Spleen (tissue), 11 donors: ENCODE measurements around the gene NUB1. TPM values are rescaled to one million over a fixed set of nuclear protein-coding genes. Genes with fewer than 3 reads are reported as not detected.

Experiments
- DNase-seq: peaks from one replicate; pipeline ENCODE4 v3.0.0-alpha.2; 2020
- H3K27ac ChIP-seq, 8 donors: fragments of 200-600 bp; sonication (generic) in 7 of 8; 1 replicate in 4 of 8; 2 replicates in 4 of 8; pipeline versions ENCODE4 v1.5.0 to v1.8.0; 2016 to 2021; ENCODE audit warnings: inconsistent platforms in 4 of 8, mild to moderate bottlenecking in 4 of 8, moderate library complexity in 1 of 8
- H3K27me3 ChIP-seq, 7 donors: fragments of 200-600 bp; sonication (generic) in 6 of 7; replicated peaks in 1 of 7; 1 replicate in 4 of 7; 2 replicates in 3 of 7; pipeline versions ENCODE4 v1.5.0 to v1.8.0; 2016 to 2021; ENCODE audit warnings: inconsistent platforms in 3 of 7, mild to moderate bottlenecking in 1 of 7
- H3K36me3 ChIP-seq, 6 donors: fragments of 200-600 bp; sonication (generic) in 5 of 6; 1 replicate in 4 of 6; 2 replicates in 2 of 6; pipeline versions ENCODE4 v1.5.0 to v1.8.0; 2016 to 2021; ENCODE audit warnings: inconsistent platforms in 2 of 6
- H3K4me1 ChIP-seq, 6 donors: fragments of 200-600 bp; sonication (generic) in 5 of 6; 1 replicate in 3 of 6; 2 replicates in 3 of 6; pipeline versions ENCODE4 v1.5.0 to v1.8.0; 2016 to 2021; ENCODE audit warnings: inconsistent platforms in 3 of 6
- H3K4me3 ChIP-seq, 8 donors: fragments of 200-600 bp; sonication (generic) in 7 of 8; 1 replicate in 4 of 8; 2 replicates in 4 of 8; pipeline versions ENCODE4 v1.5.0 to v1.8.0; 2016 to 2021; ENCODE audit warnings: inconsistent platforms in 4 of 8, mild to moderate bottlenecking in 4 of 8, moderate library complexity in 2 of 8
- H3K9me3 ChIP-seq, 8 donors: fragments of 200-600 bp; sonication (generic) in 7 of 8; 1 replicate in 4 of 8; 2 replicates in 4 of 8; pipeline versions ENCODE4 v1.5.0 to v1.8.0; 2016 to 2021; ENCODE audit warnings: inconsistent platforms in 4 of 8
- POLR2A ChIP-seq, 3 donors: fragments of 450-650 bp; IDR thresholded peaks; one replicate each; pipeline ENCODE4 v1.5.1; 2017; ENCODE audit warnings: antibody characterized with exemption in 3 of 3, mild to moderate bottlenecking in 1 of 3
- POLR2AphosphoS5 ChIP-seq, 3 donors: sonication (generic); formaldehyde crosslinking; IDR thresholded peaks; one replicate each; pipeline ENCODE4 v1.5.1; 2017; ENCODE audit warnings: antibody characterized with exemption in 3 of 3
- WGBS, 5 donors: extraction: QIAGEN DNeasy Blood & Tissue Kit in 3 of 5; methylation state at CpG; one replicate each; pipeline versions ENCODE4 v1.1.5 to v1.1.7; 2013 to 2018; 5-methylcytosine and 5-hydroxymethylcytosine counted together
- intact Hi-C: fragments of 100-400 bp; cut with DNase I; formaldehyde crosslinking; loops from one replicate; pipeline ENCODE4 v1.15.0; 2023; ENCODE audit warnings: low total_unique reads
- polyA plus RNA-seq, 3 donors: library from polyadenylated mRNA; stranded (reverse); fragments of 200-250 nt; gene quantifications; one replicate each; pipeline ENCODE4 v1.2.1, GENCODE V29; 2013
- total RNA-seq, 7 donors: library from RNA; depleted of rRNA in 3 of 7; stranded (reverse); fragments of >200 nt in 3 of 7; fragmentation: NEBNext Ultra II Directional in 4 of 7; extraction: Animal tissue kit (Norgen Biotek cat#: 25700) in 4 of 7; gene quantifications; one replicate each; pipeline versions ENCODE4 v1.1.0 to v1.2.1, GENCODE V29; 2016 to 2021
- TF ChIP-seq, protein P1 (sequence below), 11 experiments: fragments of 200-600 bp in 7 of 11; fragments of 450-650 bp in 4 of 11; sonication (generic) in 4 of 11; IDR thresholded peaks in 8 of 11; conservative IDR thresholded peaks in 3 of 11; 1 replicate in 7 of 11; 2 replicates in 4 of 11; pipeline versions ENCODE4 v1.4.0 to v1.8.0; 2016 to 2021; ENCODE audit warnings: antibody characterized with exemption in 11 of 11, inconsistent platforms in 4 of 11, mild to moderate bottlenecking in 1 of 11
- donor health status: healthy with polysubstance abuse.
- donor health status: DM: no; HTN: no; CAD: no; lungs with moderate emphysema.
- donor health status: DM: no; HTN: no; CAD: no.
- donor health status: Bipolar disorder and iron deficiency.
- donor health status: healthy.
- donor health status: DM: no; HTN: no; CAD: no.
- donor health status: DM: yes; HTN: yes; CAD: no.

NUB1 gene
- total and polyA plus RNA-seq, 10 donors, result 25.2 to 80.9 (median 64.5) TPM

DNA sequence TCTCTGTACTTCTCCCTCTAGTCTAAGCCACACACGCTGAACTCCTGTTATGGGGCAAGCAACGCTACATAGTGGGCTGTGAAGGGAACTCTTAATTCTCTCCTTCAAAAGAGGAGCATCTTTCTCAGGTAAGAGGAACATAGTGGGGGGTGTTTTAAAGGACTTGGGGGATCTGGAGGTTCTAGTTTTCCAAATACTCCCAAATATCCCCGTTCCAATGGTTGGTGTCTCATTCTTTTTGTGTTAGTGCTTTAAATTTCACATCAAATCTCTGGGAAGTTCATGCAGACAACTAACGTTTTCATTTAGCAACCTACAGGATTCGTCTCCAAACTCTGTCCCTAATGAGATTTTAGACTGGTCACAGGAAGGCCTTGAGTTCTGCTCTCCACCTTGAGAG lies 80.6 kb downstream of the NUB1 start:
- Histone ChIP-seq H3K36me3 (no peaks in the 10 kb centered on the region), H3K4me1 (peaks cover 0 to 18% (median 3%) of the 10 kb centered on the region in 6 donors), H3K27me3 (peaks cover 0 to 5% (median 0%) of the 10 kb centered on the region in 7 donors), H3K9me3 (peaks cover 0 to 45% (median 26%) of the 10 kb centered on the region in 8 donors), H3K27ac (no peak overlapping the region), H3K4me3 (no peak overlapping the region)
- no peak for DNase-seq
- WGBS, 5 donors, result 84 to 92% (median 87%) methylated on average over 5 of the region's 5 CpGs
- intact Hi-C loops, result no loop called here
- TF ChIP-seq POLR2AphosphoS5 (IDR thresholded peaks at IDR 0.05), result no peak
- TF ChIP-seq, protein P1, sequence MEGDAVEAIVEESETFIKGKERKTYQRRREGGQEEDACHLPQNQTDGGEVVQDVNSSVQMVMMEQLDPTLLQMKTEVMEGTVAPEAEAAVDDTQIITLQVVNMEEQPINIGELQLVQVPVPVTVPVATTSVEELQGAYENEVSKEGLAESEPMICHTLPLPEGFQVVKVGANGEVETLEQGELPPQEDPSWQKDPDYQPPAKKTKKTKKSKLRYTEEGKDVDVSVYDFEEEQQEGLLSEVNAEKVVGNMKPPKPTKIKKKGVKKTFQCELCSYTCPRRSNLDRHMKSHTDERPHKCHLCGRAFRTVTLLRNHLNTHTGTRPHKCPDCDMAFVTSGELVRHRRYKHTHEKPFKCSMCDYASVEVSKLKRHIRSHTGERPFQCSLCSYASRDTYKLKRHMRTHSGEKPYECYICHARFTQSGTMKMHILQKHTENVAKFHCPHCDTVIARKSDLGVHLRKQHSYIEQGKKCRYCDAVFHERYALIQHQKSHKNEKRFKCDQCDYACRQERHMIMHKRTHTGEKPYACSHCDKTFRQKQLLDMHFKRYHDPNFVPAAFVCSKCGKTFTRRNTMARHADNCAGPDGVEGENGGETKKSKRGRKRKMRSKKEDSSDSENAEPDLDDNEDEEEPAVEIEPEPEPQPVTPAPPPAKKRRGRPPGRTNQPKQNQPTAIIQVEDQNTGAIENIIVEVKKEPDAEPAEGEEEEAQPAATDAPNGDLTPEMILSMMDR (IDR thresholded peaks at IDR 0.05 in 8 of 11, conservative IDR thresholded peaks at IDR 0.05 in 3 of 11), result no peak
- no peak for TF ChIP-seq POLR2A (IDR thresholded peaks at IDR 0.05)

DNA sequence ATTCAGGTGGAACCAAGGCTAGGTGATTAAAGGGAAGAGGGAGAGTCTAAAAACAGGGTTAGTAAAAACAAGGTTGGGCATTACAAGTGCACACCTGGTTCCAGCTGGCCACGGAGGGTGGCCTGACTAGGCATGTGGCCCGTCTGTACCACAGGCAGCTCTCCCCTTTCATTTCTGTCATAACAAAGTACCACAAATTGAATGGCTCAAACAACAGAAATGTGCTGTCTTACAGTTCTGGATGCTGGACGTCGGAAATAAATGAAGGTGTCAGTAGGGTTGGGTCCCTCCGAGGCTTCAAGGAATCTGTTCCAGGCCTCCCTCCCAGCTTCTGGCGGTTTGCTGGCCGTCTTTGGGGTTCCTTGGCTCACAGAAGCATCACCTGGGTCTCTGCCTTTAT lies 81.6 kb downstream of the NUB1 start:
- no peak for DNase-seq
- WGBS, 5 donors, result 76 to 88% (median 87%) methylated on average over 7 of the region's 7 CpGs

DNA sequence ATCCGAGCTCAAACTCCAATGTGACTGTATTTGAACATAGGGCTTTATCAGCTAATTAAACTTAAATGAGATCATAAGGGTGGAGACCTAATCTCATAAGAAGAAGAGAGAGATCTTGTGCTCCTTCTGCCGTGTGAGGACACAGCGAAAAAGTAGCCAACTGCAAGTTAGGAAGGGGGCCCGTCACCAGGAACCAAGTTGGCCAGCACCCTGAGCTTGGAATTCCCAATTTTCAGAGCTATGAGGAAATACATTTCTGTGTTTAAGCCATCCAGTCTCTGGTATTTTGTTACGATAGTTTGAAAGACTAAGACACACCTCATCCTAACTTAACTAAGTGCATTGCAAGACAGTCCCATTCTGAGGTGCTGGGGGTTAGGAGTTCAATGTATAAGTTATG lies 82.3 kb downstream of the NUB1 start:
- no peaks in the 10 kb centered on the region for H3K36me3 ChIP-seq
- peaks cover 0 to 10% (median 0%) of the 10 kb centered on the region in 7 donors for H3K27me3 ChIP-seq
- peaks cover 0 to 40% (median 23%) of the 10 kb centered on the region in 8 donors for H3K9me3 ChIP-seq
- H3K4me3 ChIP-seq, result no peak overlapping the region
- no peak overlapping the region for H3K27ac ChIP-seq
- TF ChIP-seq POLR2A (IDR thresholded peaks at IDR 0.05) (no peak), POLR2AphosphoS5 (IDR thresholded peaks at IDR 0.05) (no peak)
- TF ChIP-seq, protein P1 (IDR thresholded peaks at IDR 0.05 in 8 of 11, conservative IDR thresholded peaks at IDR 0.05 in 3 of 11), result no peak
- H3K4me1 ChIP-seq, result peaks cover 0 to 30% (median 12%) of the 10 kb centered on the region in 6 donors
- DNase-seq, result peak; percentile 5
- intact Hi-C loops, result no loop called here
- WGBS, 5 donors, result 88 to 94% (median 89%) methylated on average over 5 of the region's 5 CpGs

More for the DNA sequence above, 81.6 kb downstream of the NUB1 start:
- intact Hi-C loops, result no loop called here
- no peak overlapping the region for H3K4me3 ChIP-seq
- peaks cover 0 to 10% (median 0%) of the 10 kb centered on the region in 7 donors for H3K27me3 ChIP-seq
- H3K27ac ChIP-seq, result no peak overlapping the region
- H3K9me3 ChIP-seq, result peaks cover 0 to 45% (median 26%) of the 10 kb centered on the region in 8 donors
- no peaks in the 10 kb centered on the region for H3K36me3 ChIP-seq
- H3K4me1 ChIP-seq, result peaks cover 0 to 22% (median 11%) of the 10 kb centered on the region in 6 donors
- TF ChIP-seq POLR2A (IDR thresholded peaks at IDR 0.05), result no peak
- TF ChIP-seq POLR2AphosphoS5 (IDR thresholded peaks at IDR 0.05), result no peak
- TF ChIP-seq, protein P1 (IDR thresholded peaks at IDR 0.05 in 8 of 11, conservative IDR thresholded peaks at IDR 0.05 in 3 of 11), result no peak

DNA sequence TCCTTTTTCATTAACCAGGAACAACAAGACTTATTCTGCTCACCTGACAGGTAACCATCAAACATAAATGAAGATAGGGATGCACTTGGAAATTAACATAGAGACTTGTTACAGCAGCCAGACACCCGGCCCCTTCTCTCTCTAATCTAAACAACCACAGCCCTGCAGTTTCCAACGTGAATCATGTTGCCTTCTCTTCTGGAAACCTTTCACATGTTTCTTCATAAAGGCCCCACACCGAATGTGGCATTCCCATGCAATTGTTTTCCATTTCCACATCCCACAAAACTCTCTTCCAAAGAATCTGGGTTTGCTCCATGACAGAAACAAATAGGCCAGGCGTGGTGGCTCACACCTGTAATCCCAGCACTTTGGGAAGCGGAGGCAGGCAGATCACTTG lies 83.2 kb downstream of the NUB1 start:
- Histone ChIP-seq H3K27ac (no peak overlapping the region), H3K4me1 (peaks cover 8 to 38% (median 20%) of the 10 kb centered on the region in 6 donors), H3K36me3 (no peaks in the 10 kb centered on the region), H3K9me3 (peaks cover 0 to 32% (median 14%) of the 10 kb centered on the region in 8 donors), H3K4me3 (no peak overlapping the region), H3K27me3 (peaks cover 0 to 10% (median 0%) of the 10 kb centered on the region in 7 donors)
- DNase-seq, result peak; percentile 40
- WGBS, 5 donors, result 80 to 93% (median 85%) methylated on average over 5 of the region's 5 CpGs
- TF ChIP-seq POLR2A (IDR thresholded peaks at IDR 0.05) (no peak), POLR2AphosphoS5 (IDR thresholded peaks at IDR 0.05) (no peak)
- TF ChIP-seq, protein P1 (IDR thresholded peaks at IDR 0.05 in 8 of 11, conservative IDR thresholded peaks at IDR 0.05 in 3 of 11), result no peak
- intact Hi-C loops, result no loop called here
